Activated T-cell treated with anti-CD3 and anti-CD28 coated beads for 1 hour (primary cell): ENCODE measurements around the gene ROMO1.

ENCODE experiments used
- DNase-seq: peaks from one replicate; pipeline ENCODE4 v3.0.0-alpha.2; 2020; ENCODE audit warnings: low read depth

Gene ROMO1

DNA sequence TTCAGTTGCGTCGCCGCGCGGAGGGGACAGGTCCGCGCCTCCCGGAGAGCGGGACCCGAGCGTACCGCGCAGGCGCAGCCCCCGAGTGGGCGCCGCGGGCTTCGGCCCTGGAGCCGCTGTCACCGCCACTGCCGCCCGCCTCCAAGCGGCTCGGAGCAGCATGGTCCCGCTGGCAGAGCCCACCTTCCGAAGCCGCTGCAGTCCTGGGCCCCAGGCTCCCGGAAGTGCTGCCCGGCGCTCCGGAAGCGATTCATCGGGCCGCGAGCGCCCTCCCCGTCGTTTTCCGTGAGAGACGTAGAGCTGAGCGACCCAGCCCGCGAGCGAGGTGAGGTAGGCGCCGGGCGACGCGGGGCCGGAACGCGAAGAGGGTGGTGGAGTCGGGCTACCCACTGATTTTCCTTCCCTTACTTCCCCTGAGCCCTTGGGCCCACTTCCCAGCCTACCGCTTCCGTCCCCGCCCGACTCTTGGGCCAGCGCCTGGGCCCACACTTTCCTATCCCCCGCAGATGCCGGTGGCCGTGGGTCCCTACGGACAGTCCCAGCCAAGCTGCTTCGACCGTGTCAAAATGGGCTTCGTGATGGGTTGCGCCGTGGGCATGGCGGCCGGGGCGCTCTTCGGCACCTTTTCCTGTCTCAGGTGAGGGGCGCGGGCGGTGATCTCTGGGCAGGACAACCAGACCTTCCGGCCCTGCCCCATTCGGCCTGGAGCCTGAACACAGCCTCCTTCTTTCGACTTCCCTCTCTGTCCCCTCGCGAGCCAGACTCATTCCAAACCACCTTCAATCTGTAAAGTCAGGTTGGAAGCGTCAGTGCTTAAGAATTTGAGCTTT lies at the start of gene ROMO1, which contains the start of gene NFS1:
TSS of gene ROMO1 (plus strand) at position 279 of the 830 bp plus-strand sequence. CDS start at position 507, 228 bp downstream.
TSS of gene NFS1 (minus strand) at position 226 of the 830 bp plus-strand sequence. CDS start at position 162, 64 bp downstream.
- peak; percentile 82 for DNase-seq

DNA sequence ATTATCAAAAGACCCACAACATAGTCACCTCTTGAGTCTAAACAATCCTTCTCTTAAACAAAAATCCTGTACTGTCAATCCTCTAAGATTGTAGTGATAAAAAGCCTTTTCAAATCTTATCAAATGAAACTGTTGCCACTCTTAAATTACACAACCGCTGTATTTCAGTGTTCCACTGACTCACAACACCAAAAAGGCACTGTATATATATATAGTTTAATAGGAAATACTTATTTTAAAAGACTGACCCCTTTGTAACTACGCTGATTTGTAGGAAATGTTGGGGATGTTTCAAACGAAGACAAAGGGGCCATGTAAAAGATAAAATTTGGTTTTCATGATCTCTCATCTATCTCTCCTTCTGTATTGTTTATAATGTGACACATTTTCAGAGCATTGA lies 48.6 kb upstream of the ROMO1 start:
- no peak for DNase-seq

DNA sequence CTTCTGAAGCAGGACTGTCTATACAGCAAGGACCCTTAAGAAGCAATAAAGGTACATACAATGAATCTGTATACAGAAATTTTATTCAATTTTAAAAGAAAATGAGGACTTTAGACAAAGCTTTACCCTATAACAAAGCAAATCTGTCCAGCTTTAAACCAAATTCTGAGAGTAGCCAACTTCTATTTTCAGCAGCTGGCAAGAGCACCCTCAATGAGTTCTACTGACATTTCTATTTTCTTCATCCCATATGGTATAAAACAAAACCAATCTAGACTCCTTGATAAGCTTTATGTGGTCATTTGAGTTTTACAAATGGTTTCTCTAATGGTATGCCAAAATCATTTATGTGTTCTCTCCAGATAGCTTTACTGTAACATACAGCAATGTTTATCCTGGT lies 47.2 kb upstream of the ROMO1 start:
- no peak for DNase-seq

DNA sequence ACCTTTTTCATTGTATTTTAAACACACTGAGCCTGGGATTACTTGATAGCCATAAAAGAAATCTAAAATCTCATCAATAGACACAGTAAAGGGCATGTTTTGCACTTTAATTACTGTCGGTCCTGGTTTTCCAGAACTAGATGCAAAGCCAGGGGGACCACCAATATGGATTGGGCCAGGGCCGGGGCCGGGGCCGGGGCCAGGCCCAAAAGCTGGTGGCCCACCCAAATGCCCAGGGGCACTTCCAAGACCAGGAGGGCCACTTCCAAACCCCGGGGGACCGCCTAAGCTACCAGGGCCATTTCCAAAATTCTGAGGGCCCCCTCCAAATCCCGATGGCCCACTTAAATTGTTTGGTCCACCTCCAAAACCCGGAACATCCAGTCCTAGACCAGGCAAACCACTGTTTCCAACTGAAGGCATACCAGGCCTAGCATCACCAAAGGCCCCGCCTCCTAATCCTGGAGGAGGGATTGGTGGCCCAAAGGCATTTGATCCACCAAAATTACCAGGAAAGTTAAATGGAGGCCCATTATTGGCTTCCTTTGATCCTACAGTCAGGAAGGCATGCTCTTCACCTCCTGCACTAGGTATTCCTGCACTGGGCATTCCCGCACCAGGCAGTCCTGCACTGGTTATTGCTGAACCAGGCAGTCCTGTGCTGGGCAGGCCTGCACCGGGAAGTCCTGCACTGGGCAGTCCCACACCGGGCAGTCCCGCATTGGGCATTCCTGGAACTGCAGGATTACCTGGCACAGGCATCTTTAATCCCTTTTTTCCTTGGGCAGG lies 46.4 kb upstream of the ROMO1 start:
- no peak for DNase-seq

DNA sequence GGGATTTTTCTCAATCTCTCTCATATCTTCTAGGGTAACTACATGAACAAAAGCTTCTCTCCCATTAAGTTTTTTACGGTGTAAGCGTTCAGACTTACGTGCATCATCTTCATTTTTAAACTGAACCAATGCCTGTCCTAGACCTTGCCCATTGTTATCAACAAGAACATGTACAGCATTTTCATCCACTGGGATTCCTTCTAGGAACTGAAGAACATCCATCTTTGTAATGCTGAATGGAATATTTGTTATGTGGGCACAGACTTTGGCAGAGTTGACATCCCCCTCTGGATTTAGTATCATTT lies 45.8 kb upstream of the ROMO1 start:
- DNase-seq = no peak

GRCh38 chr20:35653893-35654292 lies 45.3 kb upstream of the ROMO1 start:
- DNase-seq = no peak

DNA sequence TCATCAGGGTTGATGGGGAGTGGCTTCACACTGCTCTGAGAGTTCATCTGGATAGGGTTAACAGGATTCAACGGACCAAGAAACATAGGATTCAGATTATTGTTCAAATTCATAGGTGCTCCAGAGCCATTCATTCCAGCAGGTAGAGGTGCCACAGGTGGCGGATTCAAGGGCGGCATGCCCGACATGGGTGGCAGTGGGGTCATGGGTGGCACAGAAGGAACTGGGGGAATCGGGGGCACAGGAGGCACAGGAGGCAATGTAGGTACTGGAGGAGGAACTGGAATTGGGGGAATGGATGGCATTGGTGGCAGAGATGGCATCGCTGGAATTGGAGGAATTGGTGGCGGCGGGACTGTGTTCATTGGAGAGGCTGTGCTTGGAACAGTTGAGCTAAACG lies 44.8 kb upstream of the ROMO1 start:
- no peak for DNase-seq

GRCh38 chr20:35657271-35657670 lies 41.9 kb upstream of the ROMO1 start:
- no peak for DNase-seq

GRCh38 chr20:35660122-35660937 lies 38.9 kb upstream of the ROMO1 start:
- no peak for DNase-seq

DNA sequence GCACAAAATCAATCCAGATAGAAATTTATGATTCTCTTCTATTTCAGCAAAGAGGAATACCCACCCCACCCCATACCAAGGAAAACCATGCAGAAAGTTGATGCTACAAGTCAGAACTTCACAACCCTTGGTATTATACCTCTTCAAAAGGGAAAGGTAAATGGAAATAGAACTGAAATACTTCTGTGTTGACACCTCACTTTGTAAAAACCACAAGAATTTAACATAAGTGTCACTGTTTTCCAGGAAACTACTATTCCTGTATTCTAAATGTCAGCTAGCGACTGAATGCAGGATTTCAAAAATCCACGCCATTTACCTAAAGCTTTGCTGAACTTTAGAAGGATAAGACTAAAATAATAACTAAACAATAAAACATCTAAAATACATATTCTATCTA lies 38.2 kb upstream of the ROMO1 start:
- no peak for DNase-seq

GRCh38 chr20:35661908-35662307 lies 37.3 kb upstream of the ROMO1 start:
- no peak for DNase-seq

DNA sequence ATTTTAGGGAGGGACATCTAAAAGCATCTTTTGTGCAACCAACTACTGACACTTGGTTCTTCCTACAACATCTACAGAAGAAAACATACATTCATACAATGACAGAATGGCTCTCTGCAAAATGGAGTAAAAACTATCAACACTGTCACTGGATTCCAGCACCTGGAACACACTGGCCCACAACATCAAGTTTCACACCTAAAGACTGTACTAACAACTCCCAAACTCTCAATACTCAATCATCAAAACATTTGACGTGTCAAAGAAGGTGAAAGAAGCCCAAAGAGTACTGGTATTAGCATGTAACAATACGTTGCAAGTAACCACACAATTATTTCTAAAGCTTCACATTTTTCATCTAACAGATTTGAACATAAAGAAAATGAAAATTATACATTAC lies 36.7 kb upstream of the ROMO1 start:
- no peak for DNase-seq

DNA sequence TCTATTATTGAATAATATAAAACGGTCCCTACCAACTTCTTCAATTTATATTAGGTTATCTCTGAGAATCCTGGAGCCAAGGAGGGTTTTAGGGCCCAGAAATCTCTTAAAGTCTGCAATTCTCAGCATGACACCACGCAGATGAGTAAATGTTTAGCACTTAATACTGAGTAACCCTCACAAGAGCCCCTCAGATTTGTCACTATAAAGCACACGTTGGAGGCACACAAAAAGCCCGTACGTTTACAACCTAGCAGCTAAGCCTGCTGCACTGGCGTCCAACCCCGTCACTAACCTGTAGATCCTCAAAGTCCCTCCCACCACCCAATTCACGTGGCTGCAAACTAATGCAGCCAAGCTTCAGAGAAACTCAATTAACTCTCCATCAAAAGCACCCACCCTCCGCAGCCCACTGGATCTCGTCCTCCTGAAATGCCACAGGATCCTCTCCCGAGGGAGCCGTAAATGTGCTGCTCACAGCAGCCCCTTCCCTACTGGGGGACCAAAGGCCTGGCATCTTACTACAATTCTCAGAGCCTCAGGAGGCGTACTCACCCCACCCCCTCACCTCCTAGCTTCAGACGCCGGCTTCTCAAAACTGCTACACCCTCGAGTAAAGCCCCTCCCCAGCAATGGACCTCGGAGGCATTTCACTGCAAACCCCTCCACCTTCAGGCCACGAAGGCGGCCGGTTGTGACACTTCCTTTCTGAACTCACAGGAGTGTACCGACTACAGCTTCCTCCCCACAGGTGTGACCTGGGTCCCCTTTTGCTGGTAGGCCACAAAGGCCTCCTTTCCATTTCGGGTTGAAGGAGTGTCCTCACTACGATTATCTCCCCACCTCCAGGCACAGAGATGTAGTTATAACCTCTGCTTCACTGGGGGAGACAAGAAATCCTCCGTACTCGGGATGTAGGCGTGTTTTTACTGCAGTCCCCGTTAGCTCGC lies 35.4 kb upstream of the ROMO1 start:
- DNase-seq = peak; percentile 43

DNA sequence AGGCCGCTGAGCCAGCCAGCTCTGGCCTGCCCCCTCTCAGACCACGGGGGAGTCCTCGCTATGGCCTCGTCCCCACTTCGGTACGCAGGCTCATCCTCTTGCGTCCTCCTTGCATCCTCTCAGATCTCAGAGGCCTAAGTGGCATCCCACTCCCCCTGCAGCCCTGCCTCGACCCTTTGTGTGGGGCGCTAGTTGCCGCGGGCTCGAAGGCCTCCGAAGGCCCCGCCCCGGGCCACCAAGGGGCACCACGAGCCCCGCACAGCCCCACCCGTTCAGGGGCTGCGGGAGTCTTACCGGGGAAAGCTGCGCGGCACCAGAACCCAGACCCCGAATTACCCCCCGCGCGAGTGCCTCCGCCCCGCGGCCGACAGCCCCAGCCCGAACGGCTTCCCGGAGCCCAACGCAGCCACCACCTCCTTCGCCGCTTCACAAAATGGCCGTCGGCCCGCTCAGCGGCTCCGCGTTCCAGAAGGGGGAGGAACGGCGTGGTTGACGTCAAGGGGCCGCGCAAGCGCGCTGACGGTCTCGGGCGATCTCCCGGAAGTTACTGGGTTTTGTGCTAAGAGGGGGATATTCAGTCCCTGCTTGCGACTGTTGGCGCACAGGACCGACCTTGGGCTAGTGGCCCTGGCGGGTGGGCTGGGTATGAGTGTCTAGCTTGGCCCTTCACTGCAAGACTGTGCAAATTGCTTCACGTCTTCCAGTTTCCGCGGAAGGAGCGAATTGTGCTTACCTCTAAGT lies 34.6 kb upstream of the ROMO1 start, which contains the start of the genes CPNE1 and RBM12:
TSS of gene CPNE1 (minus strand) at position 435 of the 741 bp plus-strand sequence. CDS start 31,977 bp downstream, outside the sequence.
TSS of gene RBM12 (minus strand) at position 435 of the 741 bp plus-strand sequence. CDS start 9,578 bp downstream, outside the sequence.
- peak; percentile 86 for DNase-seq

GRCh38 chr20:35665949-35666288 lies 33.3 kb upstream of the ROMO1 start:
- no peak for DNase-seq

GRCh38 chr20:35669221-35669620 lies 30.0 kb upstream of the ROMO1 start:
- no peak for DNase-seq

GRCh38 chr20:35669681-35670080 lies 29.5 kb upstream of the ROMO1 start:
- no peak for DNase-seq

DNA sequence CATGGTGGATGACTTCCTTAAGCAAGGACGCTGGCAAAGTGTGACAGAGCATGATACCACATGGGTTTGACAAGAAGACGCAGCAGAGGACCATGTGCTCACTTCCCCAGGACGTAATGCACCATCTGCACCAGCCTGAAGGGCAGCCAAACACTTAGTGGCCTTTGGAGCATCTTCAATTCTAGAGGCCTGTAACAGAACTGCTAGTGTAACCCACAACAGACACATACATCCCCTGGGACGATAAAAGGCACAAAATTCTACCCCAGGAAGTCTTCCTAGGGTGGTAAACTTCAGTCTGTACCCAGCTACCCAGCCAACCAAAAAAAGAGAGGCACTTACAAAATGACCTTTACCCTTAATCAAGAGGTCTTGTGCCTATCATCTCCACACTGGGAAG lies 25.3 kb upstream of the ROMO1 start:
- no peak for DNase-seq

GRCh38 chr20:35674921-35675320 lies 24.3 kb upstream of the ROMO1 start:
- no peak for DNase-seq

DNA sequence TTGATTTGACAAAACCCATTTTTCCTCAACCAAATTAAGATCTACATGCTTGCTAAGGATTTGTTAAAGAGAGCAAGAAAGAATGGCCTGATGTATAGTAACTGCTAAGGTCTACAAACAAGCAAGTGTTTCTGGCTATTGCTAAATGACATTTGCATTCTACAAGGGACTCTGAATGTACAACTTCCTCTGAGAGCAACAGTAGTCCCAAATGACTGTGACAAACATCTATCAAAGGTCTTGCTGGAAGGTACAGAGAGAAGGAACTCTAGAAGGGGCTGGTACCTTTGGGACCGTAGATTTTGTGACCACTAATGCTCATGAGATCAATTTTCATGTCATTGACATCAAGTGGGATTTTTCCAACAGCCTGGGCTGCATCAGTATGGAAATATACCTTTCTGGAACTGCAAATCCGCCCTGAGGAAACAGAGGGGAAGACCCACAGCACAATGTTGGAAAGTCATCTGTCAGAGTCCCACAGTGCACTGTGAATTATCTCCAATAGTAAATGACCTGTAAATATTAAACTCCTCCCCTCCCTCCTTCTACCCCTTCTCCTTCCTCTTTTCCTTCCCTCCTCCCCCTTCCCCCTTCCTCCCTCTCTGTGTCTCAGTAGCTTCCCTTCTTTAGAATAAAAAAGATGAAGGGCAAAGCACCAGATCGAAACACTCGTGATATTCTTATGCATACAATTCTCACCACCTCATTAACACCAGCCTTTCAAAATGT lies 18.6 kb upstream of the ROMO1 start:
- DNase-seq = no peak
